Endothelial cell of umbilical vein (primary cell): Measurements from ENCODE around the gene CEBPZOS.

Source experiments
- CTCF ChIP-seq, 2 donors: IDR thresholded peaks; 1 replicate in 1 of 2; 2 replicates in 1 of 2; pipeline ENCODE4 v1.5.1; 2011; ENCODE audit warnings: low read length in 2 of 2, mild to moderate bottlenecking in 2 of 2, moderate library complexity in 2 of 2, control low read depth in 1 of 2, inconsistent platforms in 1 of 2, low read depth in 1 of 2; ENCODE audit not compliant: insufficient read depth in 1 of 2; ENCODE audit errors: extremely low read depth in 1 of 2
- JUN ChIP-seq: IDR thresholded peaks from 2 replicates; pipeline ENCODE4 v1.6.1; 2011; ENCODE audit warnings: borderline replicate concordance, low read depth; ENCODE audit not compliant: insufficient read length, insufficient read depth
- MAX ChIP-seq: IDR thresholded peaks from 2 replicates; pipeline ENCODE4 v1.6.1; 2011; ENCODE audit not compliant: insufficient read depth, insufficient read length
- POLR2A ChIP-seq: IDR thresholded peaks from 2 replicates; pipeline ENCODE4 v1.6.1; 2012; ENCODE audit warnings: low read depth, mild to moderate bottlenecking, control low read depth, low read length
- POLR2AphosphoS5 ChIP-seq: IDR thresholded peaks from 2 replicates; pipeline ENCODE4 v1.6.1; 2012; ENCODE audit warnings: low read depth, mild to moderate bottlenecking, control low read depth, low read length, moderate library complexity; ENCODE audit not compliant: insufficient read depth

GRCh38 chr2:37167636-37168180 is 28.6 kb upstream of the CEBPZOS start:
- TF ChIP-seq MAX = no peak
- TF ChIP-seq POLR2A = no peak
- no peak for TF ChIP-seq CTCF (IDR thresholded peaks at IDR 0.05; ENCODE audit: extremely low read depth in 1 of 2, insufficient read depth in 1 of 2, low read depth in 1 of 2, low read length in 2 of 2)
- no peak for TF ChIP-seq POLR2AphosphoS5
- TF ChIP-seq JUN = no peak
